ENCODE data around the gene EEF1AKMT4. TPM values are rescaled to one million over a fixed set of nuclear protein-coding genes. Genes with fewer than 3 reads are reported as not detected.
A peak's percentile ranks its signal among the peaks of the same experiment; 100 is the strongest.

EEF1AKMT4 gene
- total RNA-seq (2012; rRNA removed), result 6.3 and 7.1 TPM in 2 replicates

DNA sequence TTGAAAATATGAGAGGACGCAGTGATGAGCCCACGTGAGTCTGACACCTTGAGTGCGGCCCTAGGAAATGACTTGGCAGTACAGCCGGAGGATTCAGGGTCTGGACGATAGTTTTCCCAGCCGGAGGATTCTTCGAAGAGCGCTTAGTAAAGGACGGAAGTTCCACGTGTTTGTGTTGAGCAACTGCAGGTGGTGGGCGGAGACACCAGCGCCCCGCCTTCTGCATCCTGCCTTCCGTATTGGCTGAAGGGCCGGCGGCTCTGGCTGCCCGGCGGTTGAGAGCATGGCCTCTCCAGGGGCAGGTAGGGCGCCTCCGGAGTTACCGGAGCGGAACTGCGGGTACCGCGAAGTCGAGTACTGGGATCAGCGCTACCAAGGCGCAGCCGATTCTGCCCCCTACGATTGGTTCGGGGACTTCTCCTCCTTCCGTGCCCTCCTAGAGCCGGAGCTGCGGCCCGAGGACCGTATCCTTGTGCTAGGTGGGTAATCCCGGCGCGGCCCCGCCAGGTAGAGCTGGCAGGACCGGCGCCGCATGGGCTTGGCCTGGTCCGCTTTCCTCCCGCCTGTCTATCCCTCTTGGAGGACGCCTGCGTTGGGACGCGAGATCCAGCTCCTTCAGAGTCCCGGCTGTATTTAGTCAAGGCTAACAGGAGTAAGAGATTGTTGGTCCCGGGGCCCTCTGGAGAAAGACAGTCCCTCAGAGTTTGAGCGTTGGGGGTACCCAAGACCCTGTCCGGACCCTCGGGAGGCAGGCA lies at the start of gene EEF1AKMT4:
TSS of gene EEF1AKMT4 (plus strand) at position 261 of the 755 bp plus-strand sequence. CDS start at position 284, 23 bp downstream.
- Histone ChIP-seq H3K27me3 (ENCODE audit: control insufficient read depth, insufficient read depth, low read length) (no peaks in the 10 kb centered on the region), H3K36me3 (ENCODE audit: insufficient read depth, low read length) (peaks cover 10% of the 10 kb centered on the region), H3K4me2 (ENCODE audit: low read length) (peak within 1 kb of the TSS; percentile 100), H3K9me3 (replicated peaks; ENCODE audit: low read length) (no peaks in the 10 kb centered on the region), H3K9ac (ENCODE audit: low read depth, low read length) (peak within 1 kb of the TSS; percentile 96), H3K4me1 (ENCODE audit: control insufficient read depth, insufficient read depth, low read length) (peaks cover 3% of the 10 kb centered on the region), H3K4me3 (ENCODE audit: low read length) (peak within 1 kb of the TSS; percentile 99)

DNA sequence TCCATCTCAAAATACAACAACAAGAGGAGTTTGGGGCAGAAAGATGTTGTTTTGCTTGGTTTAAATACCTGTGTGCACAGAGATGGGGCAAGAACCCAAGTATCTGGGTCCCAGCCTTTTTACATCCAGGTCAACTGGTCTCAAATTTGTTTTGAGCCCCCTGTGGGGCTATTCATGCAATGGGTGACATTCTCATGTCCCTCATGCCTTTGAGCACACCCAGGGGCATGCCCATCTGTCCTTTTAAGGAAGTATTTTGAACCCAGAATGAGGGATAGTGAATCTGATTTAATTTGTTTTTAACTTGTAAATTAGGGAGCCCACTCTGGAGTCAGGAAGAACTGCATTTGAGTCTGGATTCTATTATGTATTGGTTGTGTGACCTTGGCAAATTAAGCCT lies 48.6 kb upstream of the EEF1AKMT4 start:
- H3K4me1 ChIP-seq (ENCODE audit: control insufficient read depth, insufficient read depth, low read length), result no peaks in the 10 kb centered on the region
- H3K4me2 ChIP-seq (ENCODE audit: low read length), result no peak overlapping the region
- H3K4me3 ChIP-seq (ENCODE audit: low read length), result no peak overlapping the region
- peaks cover 3% of the 10 kb centered on the region for H3K36me3 ChIP-seq (ENCODE audit: insufficient read depth, low read length)
- no peaks in the 10 kb centered on the region for H3K9me3 ChIP-seq (replicated peaks; ENCODE audit: low read length)
- H3K9ac ChIP-seq (ENCODE audit: low read depth, low read length), result no peak overlapping the region
- peaks cover 2% of the 10 kb centered on the region for H3K27me3 ChIP-seq (ENCODE audit: control insufficient read depth, insufficient read depth, low read length)

DNA sequence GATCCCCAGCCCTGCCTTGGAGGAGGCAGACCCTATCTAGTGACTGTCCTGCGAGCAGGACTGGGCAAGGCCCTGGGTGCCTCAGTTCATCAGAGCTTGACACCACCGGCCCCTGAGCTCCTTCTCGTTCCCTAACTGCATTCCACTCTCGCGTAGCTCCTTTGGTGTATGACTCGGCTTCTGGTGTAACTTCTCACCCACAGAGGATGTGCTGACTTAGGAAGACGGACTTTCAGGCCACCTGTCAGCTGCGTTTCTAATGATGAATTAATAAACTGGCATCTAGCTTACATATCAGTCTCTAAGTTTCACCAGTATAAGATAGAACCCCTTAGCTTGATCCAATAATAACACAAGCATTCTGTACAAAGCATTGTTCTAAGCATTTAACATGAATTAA lies 45.9 kb upstream of the EEF1AKMT4 start:
- H3K4me3 ChIP-seq (ENCODE audit: low read length), result no peak overlapping the region
- H3K4me2 ChIP-seq (ENCODE audit: low read length), result no peak overlapping the region
- no peaks in the 10 kb centered on the region for H3K36me3 ChIP-seq (ENCODE audit: insufficient read depth, low read length)
- peaks cover 17% of the 10 kb centered on the region for H3K27me3 ChIP-seq (ENCODE audit: control insufficient read depth, insufficient read depth, low read length)
- H3K4me1 ChIP-seq (ENCODE audit: control insufficient read depth, insufficient read depth, low read length), result no peaks in the 10 kb centered on the region
- no peaks in the 10 kb centered on the region for H3K9me3 ChIP-seq (replicated peaks; ENCODE audit: low read length)
- no peak overlapping the region for H3K9ac ChIP-seq (ENCODE audit: low read depth, low read length)

DNA sequence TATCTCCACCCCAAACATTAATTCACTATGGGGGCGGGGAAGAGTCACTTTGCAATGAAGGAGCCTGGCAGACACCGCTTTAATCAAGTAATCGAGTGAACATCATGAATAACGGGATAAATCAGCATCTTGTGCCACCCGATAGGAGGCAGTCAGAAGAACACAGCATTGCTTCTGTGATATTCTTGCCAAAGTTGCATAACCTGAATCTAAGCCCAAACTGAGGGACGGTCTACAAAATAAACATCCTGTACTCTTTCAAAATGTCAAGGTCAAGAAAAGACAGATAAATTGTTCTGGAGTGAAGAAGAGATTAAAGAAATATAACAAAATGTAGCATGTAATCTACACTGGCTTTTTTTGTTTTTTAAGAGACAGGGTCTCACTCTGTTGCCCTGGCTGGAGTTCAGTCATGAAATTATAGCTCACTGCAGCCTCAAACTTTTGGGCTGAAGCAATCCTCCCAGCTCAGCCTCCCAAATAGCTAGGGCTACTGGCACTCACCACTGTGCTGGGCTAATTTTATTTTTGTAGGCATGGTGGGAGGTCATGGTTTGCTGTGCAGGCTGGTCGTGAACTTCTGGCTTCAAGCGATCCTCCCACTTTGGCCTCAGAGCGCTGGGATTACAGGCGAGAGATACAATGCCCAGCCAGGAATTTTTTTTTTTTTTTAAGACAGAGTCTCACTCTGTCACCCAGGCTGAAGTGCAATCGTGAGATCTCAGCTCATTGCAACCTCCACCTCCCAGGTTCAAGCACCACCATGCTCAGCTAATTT lies 40.1 kb upstream of the EEF1AKMT4 start:
- H3K9ac ChIP-seq (ENCODE audit: low read depth, low read length), result no peak overlapping the region
- H3K4me1 ChIP-seq (ENCODE audit: control insufficient read depth, insufficient read depth, low read length), result no peaks in the 10 kb centered on the region
- H3K36me3 ChIP-seq (ENCODE audit: insufficient read depth, low read length), result no peaks in the 10 kb centered on the region

DNA sequence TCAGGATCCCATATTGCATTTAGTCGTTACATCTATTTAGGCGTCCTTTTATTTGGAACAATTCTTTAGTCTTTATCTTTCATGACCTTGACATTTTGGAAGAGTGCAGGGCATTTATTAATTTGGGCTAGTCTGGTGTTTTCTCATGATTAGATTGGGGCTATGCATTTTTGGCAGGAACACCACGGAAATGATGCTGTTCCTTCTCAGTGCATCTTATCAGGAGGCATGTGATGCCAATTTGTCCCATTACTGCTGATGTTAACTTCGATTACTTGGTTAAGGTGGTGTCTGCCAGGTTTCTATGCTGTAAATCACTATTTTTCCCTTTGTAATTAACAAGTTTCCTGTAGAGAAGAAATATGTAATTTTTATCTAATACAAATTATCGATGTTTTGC lies 38.2 kb upstream of the EEF1AKMT4 start:
- H3K4me3 ChIP-seq (ENCODE audit: low read length), result no peak overlapping the region
- no peaks in the 10 kb centered on the region for H3K9me3 ChIP-seq (replicated peaks; ENCODE audit: low read length)
- no peak overlapping the region for H3K4me2 ChIP-seq (ENCODE audit: low read length)
- no peaks in the 10 kb centered on the region for H3K4me1 ChIP-seq (ENCODE audit: control insufficient read depth, insufficient read depth, low read length)
- H3K36me3 ChIP-seq (ENCODE audit: insufficient read depth, low read length), result no peaks in the 10 kb centered on the region
- peaks cover 34% of the 10 kb centered on the region for H3K27me3 ChIP-seq (ENCODE audit: control insufficient read depth, insufficient read depth, low read length)
- H3K9ac ChIP-seq (ENCODE audit: low read depth, low read length), result no peak overlapping the region

More for the DNA sequence above, 40.1 kb upstream of the EEF1AKMT4 start:
- Histone ChIP-seq H3K27me3 (ENCODE audit: control insufficient read depth, insufficient read depth, low read length) (peaks cover 27% of the 10 kb centered on the region), H3K4me3 (ENCODE audit: low read length) (no peak overlapping the region), H3K4me2 (ENCODE audit: low read length) (no peak overlapping the region), H3K9me3 (replicated peaks; ENCODE audit: low read length) (no peaks in the 10 kb centered on the region)

DNA sequence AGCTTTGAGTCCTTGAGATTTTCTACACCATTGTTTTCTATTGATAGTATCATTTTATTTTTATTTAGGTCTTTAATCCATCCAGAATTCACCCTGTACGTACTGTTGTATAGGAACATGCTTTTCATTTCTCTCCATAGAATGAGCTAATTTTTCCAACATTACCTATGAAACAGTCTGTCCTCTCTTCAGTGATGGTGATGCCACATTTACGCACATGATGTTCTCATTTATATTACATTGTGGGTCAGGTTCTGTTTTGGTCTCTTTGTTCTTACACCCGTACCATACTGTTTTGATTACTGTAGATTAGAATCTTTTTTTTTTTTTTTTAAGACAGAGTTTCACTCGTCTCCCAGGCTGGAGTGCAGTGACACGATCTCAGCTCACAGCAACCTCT lies 37.8 kb upstream of the EEF1AKMT4 start:
- Histone ChIP-seq H3K27me3 (ENCODE audit: control insufficient read depth, insufficient read depth, low read length) (peaks cover 30% of the 10 kb centered on the region), H3K4me2 (ENCODE audit: low read length) (no peak overlapping the region)

DNA sequence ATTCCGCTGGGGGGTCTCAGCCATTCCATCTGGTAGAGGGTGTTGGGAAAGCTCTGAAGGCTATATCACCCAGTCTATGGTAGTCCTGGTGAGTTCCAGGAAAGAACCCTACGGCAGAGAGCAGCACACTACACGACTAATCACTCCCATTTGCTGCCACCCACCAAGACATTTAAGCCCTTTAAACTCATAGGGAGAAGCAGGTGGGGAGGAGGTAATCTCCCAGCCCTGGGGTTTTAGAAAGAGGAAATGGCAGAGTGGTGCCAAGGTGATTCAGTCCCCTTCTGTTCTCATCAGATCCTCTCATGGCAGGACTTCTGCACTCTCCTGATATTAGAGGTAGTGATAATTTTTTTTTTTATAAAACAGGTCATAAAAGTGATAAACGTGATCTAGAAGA lies 30.7 kb upstream of the EEF1AKMT4 start:
- no peaks in the 10 kb centered on the region for H3K9me3 ChIP-seq (replicated peaks; ENCODE audit: low read length)
- H3K4me2 ChIP-seq (ENCODE audit: low read length), result no peak overlapping the region
- no peak overlapping the region for H3K9ac ChIP-seq (ENCODE audit: low read depth, low read length)
- H3K4me1 ChIP-seq (ENCODE audit: control insufficient read depth, insufficient read depth, low read length), result no peaks in the 10 kb centered on the region
- H3K36me3 ChIP-seq (ENCODE audit: insufficient read depth, low read length), result no peaks in the 10 kb centered on the region
- H3K27me3 ChIP-seq (ENCODE audit: control insufficient read depth, insufficient read depth, low read length), result peaks cover 28% of the 10 kb centered on the region
- no peak overlapping the region for H3K4me3 ChIP-seq (ENCODE audit: low read length)

More for the DNA sequence above, 37.8 kb upstream of the EEF1AKMT4 start:
- H3K9me3 ChIP-seq (replicated peaks; ENCODE audit: low read length), result no peaks in the 10 kb centered on the region
- H3K9ac ChIP-seq (ENCODE audit: low read depth, low read length), result no peak overlapping the region
- H3K4me3 ChIP-seq (ENCODE audit: low read length), result no peak overlapping the region
- H3K4me1 ChIP-seq (ENCODE audit: control insufficient read depth, insufficient read depth, low read length), result no peaks in the 10 kb centered on the region
- no peaks in the 10 kb centered on the region for H3K36me3 ChIP-seq (ENCODE audit: insufficient read depth, low read length)

DNA sequence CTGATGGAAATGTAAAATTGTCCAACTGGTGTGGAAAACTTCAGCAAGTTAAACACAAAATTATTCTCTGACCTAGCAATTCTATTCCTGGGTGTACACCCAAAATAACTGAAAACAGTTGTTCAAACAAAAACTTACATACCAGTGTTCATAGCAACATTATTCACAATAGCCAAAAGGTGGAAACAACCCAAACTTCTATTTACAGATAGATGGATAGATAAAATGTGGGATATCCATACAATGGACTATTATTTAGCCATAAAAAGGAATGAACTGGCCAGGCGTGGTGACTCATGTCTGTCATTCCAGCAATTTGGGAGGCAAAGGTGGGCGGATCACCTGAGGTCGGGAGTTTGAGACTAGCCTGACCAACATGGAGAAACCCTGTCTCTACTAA lies 27.0 kb upstream of the EEF1AKMT4 start:
- Histone ChIP-seq H3K4me1 (ENCODE audit: control insufficient read depth, insufficient read depth, low read length) (no peaks in the 10 kb centered on the region), H3K4me2 (ENCODE audit: low read length) (no peak overlapping the region), H3K9ac (ENCODE audit: low read depth, low read length) (no peak overlapping the region), H3K36me3 (ENCODE audit: insufficient read depth, low read length) (no peaks in the 10 kb centered on the region), H3K9me3 (replicated peaks; ENCODE audit: low read length) (no peaks in the 10 kb centered on the region), H3K4me3 (ENCODE audit: low read length) (no peak overlapping the region), H3K27me3 (ENCODE audit: control insufficient read depth, insufficient read depth, low read length) (peaks cover 32% of the 10 kb centered on the region)

DNA sequence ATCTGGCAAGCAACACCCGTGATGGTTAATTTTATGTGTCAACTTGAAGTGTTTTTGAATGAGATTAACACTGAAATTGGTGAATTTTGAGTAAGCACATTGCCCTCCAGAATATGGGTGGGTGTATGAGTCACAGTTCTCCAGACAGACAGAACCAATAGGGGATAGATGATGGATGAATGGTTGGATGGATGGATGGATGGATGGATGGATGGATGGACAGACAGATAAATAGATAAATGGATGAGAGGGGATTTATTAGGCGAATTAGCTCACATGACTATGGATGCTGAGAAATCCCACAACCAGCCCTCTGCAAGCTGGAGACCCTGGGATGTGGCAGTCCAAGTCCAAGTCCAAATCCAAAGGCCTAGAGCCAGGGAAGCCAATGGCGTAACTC lies 25.5 kb upstream of the EEF1AKMT4 start:
- no peaks in the 10 kb centered on the region for H3K36me3 ChIP-seq (ENCODE audit: insufficient read depth, low read length)
- peaks cover 37% of the 10 kb centered on the region for H3K27me3 ChIP-seq (ENCODE audit: control insufficient read depth, insufficient read depth, low read length)
- H3K9ac ChIP-seq (ENCODE audit: low read depth, low read length), result no peak overlapping the region
- peaks cover 2% of the 10 kb centered on the region for H3K4me1 ChIP-seq (ENCODE audit: control insufficient read depth, insufficient read depth, low read length)
- H3K4me3 ChIP-seq (ENCODE audit: low read length), result no peak overlapping the region
- no peaks in the 10 kb centered on the region for H3K9me3 ChIP-seq (replicated peaks; ENCODE audit: low read length)
- no peak overlapping the region for H3K4me2 ChIP-seq (ENCODE audit: low read length)

DNA sequence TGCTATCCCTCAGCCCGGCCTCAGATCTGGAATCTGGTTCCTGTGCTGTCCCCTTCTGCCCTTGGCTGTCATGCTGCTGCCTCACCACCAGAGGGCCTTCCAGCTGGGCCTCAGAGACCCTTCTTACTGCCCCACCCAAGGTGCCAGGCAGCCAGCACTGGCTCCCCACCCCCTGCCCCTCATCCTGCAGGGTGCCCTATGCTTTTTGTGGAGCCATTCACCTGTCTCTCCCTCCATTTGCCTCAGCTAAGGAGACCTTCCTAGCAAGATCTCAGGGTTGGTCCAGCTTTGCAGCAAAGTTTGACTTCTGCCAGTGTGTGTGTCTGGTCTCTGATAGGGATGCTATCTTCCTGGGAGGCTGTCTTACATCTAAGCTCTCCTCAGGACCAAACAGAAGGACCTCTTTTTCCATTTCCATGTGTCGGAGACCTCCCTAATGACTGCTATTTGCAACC lies 22.0 kb upstream of the EEF1AKMT4 start:
- Histone ChIP-seq H3K4me2 (ENCODE audit: low read length) (no peak overlapping the region), H3K4me1 (ENCODE audit: control insufficient read depth, insufficient read depth, low read length) (peaks cover 11% of the 10 kb centered on the region), H3K36me3 (ENCODE audit: insufficient read depth, low read length) (no peaks in the 10 kb centered on the region), H3K9ac (ENCODE audit: low read depth, low read length) (no peak overlapping the region), H3K4me3 (ENCODE audit: low read length) (no peak overlapping the region), H3K27me3 (ENCODE audit: control insufficient read depth, insufficient read depth, low read length) (peaks cover 70% of the 10 kb centered on the region), H3K9me3 (replicated peaks; ENCODE audit: low read length) (no peaks in the 10 kb centered on the region)

DNA sequence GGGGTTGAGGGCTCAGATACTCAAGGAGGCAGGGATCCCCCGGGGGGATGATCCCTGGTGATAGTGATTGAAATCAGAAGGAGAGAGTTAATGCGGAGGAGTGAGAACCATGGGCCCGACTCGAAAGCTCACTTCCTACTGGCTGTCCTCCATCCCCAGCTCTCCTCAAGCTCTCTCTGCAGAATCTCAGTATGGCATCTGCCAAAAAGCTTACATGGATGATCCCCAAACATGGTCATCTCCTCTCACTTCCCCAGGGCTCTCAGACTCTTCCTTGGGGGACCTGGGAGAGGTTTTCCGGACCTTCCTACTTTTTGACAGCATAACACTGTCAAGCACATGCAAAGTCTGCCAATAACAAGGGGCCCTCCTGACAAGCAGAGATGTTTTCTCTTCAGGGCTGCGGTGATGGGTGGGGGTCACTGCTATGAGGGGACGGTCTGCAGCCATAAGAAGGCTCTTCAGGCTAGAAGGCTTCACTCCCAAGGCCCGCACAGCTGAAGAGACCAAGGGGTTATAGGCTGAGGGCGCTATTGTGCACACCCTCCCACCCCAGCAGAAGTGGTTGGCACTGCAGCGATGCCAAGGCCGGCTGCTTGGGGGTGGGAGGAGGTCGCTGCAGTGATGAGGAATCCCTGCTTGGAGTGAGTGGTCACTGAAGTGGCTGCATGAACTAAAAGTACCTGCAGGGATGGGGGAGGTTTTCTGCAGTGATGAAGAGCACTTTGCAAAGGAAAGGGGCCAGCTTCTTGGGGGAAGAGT lies 20.9 kb upstream of the EEF1AKMT4 start:
- Histone ChIP-seq H3K9me3 (replicated peaks; ENCODE audit: low read length) (no peaks in the 10 kb centered on the region), H3K4me2 (ENCODE audit: low read length) (no peak overlapping the region), H3K27me3 (ENCODE audit: control insufficient read depth, insufficient read depth, low read length) (peaks cover 76% of the 10 kb centered on the region), H3K4me1 (ENCODE audit: control insufficient read depth, insufficient read depth, low read length) (peaks cover 11% of the 10 kb centered on the region), H3K9ac (ENCODE audit: low read depth, low read length) (no peak overlapping the region), H3K4me3 (ENCODE audit: low read length) (no peak overlapping the region), H3K36me3 (ENCODE audit: insufficient read depth, low read length) (no peaks in the 10 kb centered on the region)

All from skeletal muscle satellite cell (primary cell).